Measurements from ENCODE around the gene LINC01488. TPM values are rescaled to one million over a fixed set of nuclear protein-coding genes. Genes with fewer than 3 reads are reported as not detected.

Gene LINC01488
- total and polyA plus RNA-seq, 2 experiments from 2014 or later, result not detected

DNA sequence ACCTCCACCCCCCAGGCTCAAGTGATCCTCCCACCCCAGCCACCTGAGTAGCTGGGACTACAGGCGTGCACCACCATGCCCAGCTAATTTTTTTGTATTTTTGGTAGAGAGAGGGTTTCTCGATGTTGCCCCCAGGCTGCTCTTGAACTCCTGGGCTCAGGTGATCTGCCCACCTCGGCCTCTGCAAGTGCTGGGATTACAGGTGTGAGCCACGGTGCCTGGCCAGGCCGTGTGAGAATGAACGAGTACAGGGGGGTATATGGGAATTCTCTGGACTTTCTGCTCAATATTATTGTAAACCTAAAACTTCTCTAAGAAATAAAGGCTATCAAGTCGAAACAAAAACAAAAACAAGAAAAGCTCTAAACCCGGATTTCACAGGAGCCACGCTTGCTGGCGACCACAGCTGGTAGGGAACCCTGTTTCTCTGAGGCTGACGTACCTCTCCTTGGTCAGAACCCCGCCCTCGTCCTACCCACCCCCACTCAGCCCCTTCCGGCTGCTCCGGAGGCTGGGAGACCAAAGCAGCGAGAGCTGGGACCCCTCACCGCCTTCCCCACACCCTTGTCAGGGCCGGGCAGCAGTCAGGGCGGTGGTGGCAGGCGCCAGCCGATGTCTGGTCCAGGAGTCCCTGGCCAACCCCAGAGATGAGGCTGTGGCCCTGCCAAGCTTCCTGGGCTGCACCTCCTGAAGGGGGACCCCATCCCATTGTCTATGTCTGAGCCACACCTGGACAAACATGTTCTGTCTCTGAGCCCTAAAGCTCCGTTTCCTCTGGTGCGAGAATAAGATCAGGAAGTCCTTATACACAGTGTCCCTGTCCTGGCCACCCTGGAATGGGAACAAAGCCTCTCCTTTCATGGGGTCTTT, 52.1 kb downstream of the LINC01488 start:
- Mint-ChIP-seq H3K36me3 (ENCODE audit: low read depth) (no peaks in the 10 kb centered on the region; the same call in 2 of the 3 replicates), H3K4me3 (no peak overlapping the region), H3K9me3 (no peaks in the 10 kb centered on the region; the same call in 2 of the 3 replicates), H3K4me1 (peaks cover 6% of the 10 kb centered on the region), H3K27ac (no peak overlapping the region), H3K27me3 (ENCODE audit: insufficient read depth, low read depth, poor library complexity) (peaks cover 16% of the 10 kb centered on the region)
- Histone ChIP-seq H3F3A (replicated peaks; ENCODE audit: low read depth) (no peaks in the 10 kb centered on the region), H3K27ac (ENCODE audit: low read depth) (no peak overlapping the region), H3K79me2 (replicated peaks; ENCODE audit: insufficient read depth) (no peaks in the 10 kb centered on the region), H2AFZ (peak overlapping the region; percentile 43; the same call in 1 of the 2 replicates), H3K4me2 (no peak overlapping the region), H3K4me3 (no peak overlapping the region), H3K4me1 (ENCODE audit: insufficient read depth) (no peaks in the 10 kb centered on the region), H3K9me2 (ENCODE audit: insufficient read depth) (no peaks in the 10 kb centered on the region), H3K36me3 (ENCODE audit: insufficient read depth) (no peaks in the 10 kb centered on the region), H4K20me1 (replicated peaks; ENCODE audit: insufficient read depth) (no peaks in the 10 kb centered on the region), H3K27me3 (ENCODE audit: insufficient read depth) (no peaks in the 10 kb centered on the region)
- ATAC-seq, result peak; percentile 63
- no peak for DNase-seq (ENCODE audit: low spot score)
- TF ChIP-seq, protein P1, sequence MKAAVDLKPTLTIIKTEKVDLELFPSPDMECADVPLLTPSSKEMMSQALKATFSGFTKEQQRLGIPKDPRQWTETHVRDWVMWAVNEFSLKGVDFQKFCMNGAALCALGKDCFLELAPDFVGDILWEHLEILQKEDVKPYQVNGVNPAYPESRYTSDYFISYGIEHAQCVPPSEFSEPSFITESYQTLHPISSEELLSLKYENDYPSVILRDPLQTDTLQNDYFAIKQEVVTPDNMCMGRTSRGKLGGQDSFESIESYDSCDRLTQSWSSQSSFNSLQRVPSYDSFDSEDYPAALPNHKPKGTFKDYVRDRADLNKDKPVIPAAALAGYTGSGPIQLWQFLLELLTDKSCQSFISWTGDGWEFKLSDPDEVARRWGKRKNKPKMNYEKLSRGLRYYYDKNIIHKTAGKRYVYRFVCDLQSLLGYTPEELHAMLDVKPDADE (IDR thresholded peaks at IDR 0.05), result no peak
- TF ChIP-seq EZH2phosphoT487 (IDR thresholded peaks at IDR 0.05; ENCODE audit: unreplicated experiment) (no peak), NANOG (IDR thresholded peaks at IDR 0.05; ENCODE audit: borderline replicate concordance) (no peak), ZNF114 (CRISPR knock-in tag; IDR thresholded peaks at IDR 0.05) (no peak), STAT1 (IDR thresholded peaks at IDR 0.05; ENCODE audit: unreplicated experiment) (no peak), POLR2AphosphoS5 (IDR thresholded peaks at IDR 0.05; ENCODE audit: low read depth) (no peak), EZH2 (IDR thresholded peaks at IDR 0.05; ENCODE audit: low read depth, unreplicated experiment) (no peak), CREB1 (CRISPR knock-in tag; IDR thresholded peaks at IDR 0.05; ENCODE audit: low read depth) (no peak), ZNF331 (CRISPR knock-in tag; IDR thresholded peaks at IDR 0.05; ENCODE audit: low read depth) (no peak), JUNB (IDR thresholded peaks at IDR 0.05; ENCODE audit: unreplicated experiment) (no peak)
- TF ChIP-seq, protein P2, sequence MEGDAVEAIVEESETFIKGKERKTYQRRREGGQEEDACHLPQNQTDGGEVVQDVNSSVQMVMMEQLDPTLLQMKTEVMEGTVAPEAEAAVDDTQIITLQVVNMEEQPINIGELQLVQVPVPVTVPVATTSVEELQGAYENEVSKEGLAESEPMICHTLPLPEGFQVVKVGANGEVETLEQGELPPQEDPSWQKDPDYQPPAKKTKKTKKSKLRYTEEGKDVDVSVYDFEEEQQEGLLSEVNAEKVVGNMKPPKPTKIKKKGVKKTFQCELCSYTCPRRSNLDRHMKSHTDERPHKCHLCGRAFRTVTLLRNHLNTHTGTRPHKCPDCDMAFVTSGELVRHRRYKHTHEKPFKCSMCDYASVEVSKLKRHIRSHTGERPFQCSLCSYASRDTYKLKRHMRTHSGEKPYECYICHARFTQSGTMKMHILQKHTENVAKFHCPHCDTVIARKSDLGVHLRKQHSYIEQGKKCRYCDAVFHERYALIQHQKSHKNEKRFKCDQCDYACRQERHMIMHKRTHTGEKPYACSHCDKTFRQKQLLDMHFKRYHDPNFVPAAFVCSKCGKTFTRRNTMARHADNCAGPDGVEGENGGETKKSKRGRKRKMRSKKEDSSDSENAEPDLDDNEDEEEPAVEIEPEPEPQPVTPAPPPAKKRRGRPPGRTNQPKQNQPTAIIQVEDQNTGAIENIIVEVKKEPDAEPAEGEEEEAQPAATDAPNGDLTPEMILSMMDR (conservative IDR thresholded peaks at IDR 0.05; ENCODE audit: low read depth in 2 of 2), result no peak
- TF ChIP-seq, protein P3, sequence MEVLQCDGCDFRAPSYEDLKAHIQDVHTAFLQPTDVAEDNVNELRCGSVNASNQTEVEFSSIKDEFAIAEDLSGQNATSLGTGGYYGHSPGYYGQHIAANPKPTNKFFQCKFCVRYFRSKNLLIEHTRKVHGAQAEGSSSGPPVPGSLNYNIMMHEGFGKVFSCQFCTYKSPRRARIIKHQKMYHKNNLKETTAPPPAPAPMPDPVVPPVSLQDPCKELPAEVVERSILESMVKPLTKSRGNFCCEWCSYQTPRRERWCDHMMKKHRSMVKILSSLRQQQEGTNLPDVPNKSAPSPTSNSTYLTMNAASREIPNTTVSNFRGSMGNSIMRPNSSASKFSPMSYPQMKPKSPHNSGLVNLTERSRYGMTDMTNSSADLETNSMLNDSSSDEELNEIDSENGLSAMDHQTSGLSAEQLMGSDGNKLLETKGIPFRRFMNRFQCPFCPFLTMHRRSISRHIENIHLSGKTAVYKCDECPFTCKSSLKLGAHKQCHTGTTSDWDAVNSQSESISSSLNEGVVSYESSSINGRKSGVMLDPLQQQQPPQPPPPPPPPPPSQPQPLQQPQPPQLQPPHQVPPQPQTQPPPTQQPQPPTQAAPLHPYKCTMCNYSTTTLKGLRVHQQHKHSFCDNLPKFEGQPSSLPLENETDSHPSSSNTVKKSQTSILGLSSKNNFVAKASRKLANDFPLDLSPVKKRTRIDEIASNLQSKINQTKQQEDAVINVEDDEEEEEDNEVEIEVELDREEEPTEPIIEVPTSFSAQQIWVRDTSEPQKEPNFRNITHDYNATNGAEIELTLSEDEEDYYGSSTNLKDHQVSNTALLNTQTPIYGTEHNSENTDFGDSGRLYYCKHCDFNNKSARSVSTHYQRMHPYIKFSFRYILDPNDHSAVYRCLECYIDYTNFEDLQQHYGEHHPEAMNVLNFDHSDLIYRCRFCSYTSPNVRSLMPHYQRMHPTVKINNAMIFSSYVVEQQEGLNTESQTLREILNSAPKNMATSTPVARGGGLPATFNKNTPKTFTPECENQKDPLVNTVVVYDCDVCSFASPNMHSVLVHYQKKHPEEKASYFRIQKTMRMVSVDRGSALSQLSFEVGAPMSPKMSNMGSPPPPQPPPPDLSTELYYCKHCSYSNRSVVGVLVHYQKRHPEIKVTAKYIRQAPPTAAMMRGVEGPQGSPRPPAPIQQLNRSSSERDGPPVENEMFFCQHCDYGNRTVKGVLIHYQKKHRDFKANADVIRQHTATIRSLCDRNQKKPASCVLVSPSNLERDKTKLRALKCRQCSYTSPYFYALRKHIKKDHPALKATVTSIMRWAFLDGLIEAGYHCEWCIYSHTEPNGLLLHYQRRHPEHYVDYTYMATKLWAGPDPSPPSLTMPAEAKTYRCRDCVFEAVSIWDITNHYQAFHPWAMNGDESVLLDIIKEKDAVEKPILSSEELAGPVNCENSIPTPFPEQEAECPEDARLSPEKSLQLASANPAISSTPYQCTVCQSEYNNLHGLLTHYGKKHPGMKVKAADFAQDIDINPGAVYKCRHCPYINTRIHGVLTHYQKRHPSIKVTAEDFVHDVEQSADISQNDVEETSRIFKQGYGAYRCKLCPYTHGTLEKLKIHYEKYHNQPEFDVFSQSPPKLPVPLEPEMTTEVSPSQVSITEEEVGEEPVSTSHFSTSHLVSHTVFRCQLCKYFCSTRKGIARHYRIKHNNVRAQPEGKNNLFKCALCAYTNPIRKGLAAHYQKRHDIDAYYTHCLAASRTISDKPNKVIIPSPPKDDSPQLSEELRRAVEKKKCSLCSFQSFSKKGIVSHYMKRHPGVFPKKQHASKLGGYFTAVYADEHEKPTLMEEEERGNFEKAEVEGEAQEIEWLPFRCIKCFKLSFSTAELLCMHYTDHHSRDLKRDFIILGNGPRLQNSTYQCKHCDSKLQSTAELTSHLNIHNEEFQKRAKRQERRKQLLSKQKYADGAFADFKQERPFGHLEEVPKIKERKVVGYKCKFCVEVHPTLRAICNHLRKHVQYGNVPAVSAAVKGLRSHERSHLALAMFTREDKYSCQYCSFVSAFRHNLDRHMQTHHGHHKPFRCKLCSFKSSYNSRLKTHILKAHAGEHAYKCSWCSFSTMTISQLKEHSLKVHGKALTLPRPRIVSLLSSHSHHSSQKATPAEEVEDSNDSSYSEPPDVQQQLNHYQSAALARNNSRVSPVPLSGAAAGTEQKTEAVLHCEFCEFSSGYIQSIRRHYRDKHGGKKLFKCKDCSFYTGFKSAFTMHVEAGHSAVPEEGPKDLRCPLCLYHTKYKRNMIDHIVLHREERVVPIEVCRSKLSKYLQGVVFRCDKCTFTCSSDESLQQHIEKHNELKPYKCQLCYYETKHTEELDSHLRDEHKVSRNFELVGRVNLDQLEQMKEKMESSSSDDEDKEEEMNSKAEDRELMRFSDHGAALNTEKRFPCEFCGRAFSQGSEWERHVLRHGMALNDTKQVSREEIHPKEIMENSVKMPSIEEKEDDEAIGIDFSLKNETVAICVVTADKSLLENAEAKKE (CRISPR knock-in tag; IDR thresholded peaks at IDR 0.05), result no peak
- TF ChIP-seq, protein P4, sequence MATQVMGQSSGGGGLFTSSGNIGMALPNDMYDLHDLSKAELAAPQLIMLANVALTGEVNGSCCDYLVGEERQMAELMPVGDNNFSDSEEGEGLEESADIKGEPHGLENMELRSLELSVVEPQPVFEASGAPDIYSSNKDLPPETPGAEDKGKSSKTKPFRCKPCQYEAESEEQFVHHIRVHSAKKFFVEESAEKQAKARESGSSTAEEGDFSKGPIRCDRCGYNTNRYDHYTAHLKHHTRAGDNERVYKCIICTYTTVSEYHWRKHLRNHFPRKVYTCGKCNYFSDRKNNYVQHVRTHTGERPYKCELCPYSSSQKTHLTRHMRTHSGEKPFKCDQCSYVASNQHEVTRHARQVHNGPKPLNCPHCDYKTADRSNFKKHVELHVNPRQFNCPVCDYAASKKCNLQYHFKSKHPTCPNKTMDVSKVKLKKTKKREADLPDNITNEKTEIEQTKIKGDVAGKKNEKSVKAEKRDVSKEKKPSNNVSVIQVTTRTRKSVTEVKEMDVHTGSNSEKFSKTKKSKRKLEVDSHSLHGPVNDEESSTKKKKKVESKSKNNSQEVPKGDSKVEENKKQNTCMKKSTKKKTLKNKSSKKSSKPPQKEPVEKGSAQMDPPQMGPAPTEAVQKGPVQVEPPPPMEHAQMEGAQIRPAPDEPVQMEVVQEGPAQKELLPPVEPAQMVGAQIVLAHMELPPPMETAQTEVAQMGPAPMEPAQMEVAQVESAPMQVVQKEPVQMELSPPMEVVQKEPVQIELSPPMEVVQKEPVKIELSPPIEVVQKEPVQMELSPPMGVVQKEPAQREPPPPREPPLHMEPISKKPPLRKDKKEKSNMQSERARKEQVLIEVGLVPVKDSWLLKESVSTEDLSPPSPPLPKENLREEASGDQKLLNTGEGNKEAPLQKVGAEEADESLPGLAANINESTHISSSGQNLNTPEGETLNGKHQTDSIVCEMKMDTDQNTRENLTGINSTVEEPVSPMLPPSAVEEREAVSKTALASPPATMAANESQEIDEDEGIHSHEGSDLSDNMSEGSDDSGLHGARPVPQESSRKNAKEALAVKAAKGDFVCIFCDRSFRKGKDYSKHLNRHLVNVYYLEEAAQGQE (IDR thresholded peaks at IDR 0.05; ENCODE audit: unreplicated experiment), result no peak
